Measurements from ENCODE around the gene FERMT3.
"Not testable (repeated sequence)": the region's sequence is repeated elsewhere in the genome, so short reads cannot be mapped to it uniquely, and the experiment has no call there.

The FERMT3 gene

DNA sequence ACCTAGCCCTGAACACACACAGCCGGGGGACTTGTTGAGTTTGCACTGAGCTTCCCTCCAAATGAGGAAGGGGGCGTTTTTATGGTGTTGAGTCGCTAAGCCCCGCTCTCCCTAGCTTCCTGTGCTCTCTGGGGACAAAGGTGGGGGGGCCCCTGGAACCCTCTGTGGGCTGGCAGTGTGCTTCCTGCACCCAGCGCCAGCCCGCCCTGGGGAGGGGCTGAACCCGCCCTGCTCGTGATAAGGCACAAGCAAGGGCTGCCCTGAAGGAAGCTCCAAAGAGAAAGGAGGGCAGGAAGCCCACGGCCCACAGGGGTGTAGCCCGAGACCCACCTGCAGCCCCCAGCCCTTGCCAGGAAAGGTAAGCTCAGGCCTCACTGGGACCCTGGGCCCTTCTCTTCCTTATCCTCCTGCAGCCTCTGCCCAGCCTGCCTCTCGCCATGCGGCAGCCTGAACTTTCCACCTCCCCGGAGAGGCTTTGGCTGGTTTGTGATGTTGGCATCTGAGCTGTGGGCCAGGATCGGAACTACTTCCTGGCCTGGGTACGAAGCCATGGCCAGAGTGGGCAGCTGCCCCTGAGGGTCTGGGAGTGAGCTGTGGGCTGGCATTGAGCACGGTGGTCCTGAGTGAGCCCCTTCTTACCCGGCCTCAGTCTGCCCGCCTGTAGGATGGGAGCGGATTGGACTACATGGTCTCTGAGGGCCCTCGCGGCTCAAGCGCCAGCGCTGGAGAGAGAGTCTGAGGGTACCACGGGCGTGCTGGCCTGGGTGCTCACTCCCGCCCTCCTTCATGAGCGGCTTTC lies at the start of gene FERMT3:
FERMT3 (plus strand) TSS at position 265 of the 799 bp plus-strand sequence. CDS start 644 bp downstream, outside the sequence.
- DNase-seq (ENCODE audit: low spot score): peak; percentile 14

- DNase-seq (ENCODE audit: low spot score): no peak
Observed at GRCh38 chr11:64157631-64158394, 48.7 kb upstream of the FERMT3 start.

- no peak for DNase-seq (ENCODE audit: low spot score)
Observed at GRCh38 chr11:64161037-64161436, 45.5 kb upstream of the FERMT3 start.

- not testable (repeated sequence) for DNase-seq (ENCODE audit: low spot score)
Observed at GRCh38 chr11:64162769-64163168, 43.8 kb upstream of the FERMT3 start.

DNA sequence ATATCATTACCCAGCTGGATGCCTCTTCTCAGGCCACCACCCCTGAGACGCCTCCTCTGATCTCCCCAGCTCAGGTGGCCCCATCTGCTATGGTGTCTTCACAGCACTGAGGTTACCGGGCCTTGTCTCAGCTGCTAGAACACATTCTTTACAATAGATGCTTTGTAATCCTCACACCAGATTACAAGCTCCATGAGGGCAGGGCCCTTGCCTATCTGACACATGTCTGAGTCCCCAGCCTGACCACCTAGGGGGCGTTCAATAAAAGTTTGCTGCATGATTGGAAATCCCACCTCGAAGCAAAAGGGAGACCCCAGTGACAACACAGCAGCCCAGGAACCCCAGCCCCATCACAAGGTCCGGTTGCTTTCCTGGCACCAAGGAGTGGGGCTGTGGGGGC lies 42.6 kb upstream of the FERMT3 start:
- DNase-seq (ENCODE audit: low spot score): no peak

- peak; percentile 66 for DNase-seq (ENCODE audit: low spot score)
Observed at GRCh38 chr11:64164392-64165312, 41.9 kb upstream of the FERMT3 start.

- peak; percentile 32 for DNase-seq (ENCODE audit: low spot score)
Observed at GRCh38 chr11:64165481-64165841, 41.1 kb upstream of the FERMT3 start.

DNA sequence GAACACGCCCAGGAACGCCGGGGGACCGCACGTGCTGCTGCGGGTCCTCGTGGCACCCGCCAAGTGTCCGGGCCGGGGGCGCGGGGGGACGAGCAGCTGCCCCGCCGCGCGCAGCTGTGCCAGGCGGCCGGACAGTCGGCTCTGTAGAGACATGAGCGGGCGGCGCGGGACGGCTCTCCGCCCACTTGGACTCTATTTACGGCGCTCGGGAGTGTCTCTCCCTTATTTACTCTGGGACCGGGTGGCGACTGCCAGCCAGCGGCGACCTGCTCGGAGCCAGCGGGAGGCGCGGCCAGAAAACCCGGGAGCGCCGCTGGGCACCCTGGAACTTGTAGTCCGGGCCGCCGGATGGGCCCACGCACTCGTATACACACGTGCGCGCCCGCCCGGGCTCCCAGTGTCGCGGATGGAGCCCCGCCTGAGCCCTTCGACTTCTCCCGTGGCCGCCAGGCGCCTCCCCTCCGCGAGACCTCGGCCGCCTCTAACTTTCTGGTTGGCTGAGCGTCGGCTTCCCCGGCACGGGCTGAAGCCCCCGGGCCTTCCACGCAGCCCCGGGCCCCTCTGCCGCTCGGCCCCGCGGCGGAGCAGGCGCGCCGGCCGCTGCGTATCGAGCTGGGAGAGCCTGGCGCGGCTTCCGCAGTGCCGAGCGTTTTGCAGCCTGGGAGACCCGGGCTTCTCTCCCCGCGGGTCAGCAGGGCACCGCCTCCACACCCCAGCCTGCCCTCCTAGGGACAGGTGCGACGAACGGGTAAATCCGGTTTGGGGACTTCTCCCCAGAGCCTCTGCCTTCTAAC lies 40.5 kb upstream of the FERMT3 start, which contains the start of gene MACROD1:
MACROD1 (minus strand) TSS at position 272 of the 794 bp plus-strand sequence; CDS start at position 153, 119 bp downstream.
- DNase-seq (ENCODE audit: low spot score): peak; percentile 84

DNA sequence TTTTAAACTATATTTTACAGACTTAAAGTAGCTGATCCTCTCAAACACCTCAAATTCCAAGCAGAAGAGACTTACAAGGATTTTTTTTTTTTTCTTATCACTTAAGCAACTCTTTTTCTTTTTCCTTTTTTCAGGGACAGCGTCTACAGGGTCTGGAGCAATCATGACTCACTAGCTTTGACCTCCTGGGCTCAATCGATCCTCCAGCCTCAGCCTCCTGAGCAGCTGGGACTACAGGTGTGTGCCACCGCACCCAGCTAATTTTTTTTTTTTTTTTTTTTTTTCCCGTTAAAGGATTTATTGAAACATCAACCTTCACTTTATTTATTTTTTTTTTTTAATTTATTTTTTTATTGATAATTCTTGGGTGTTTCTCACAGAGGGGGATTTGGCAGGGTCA lies 36.1 kb upstream of the FERMT3 start:
- no peak for DNase-seq (ENCODE audit: low spot score)

DNA sequence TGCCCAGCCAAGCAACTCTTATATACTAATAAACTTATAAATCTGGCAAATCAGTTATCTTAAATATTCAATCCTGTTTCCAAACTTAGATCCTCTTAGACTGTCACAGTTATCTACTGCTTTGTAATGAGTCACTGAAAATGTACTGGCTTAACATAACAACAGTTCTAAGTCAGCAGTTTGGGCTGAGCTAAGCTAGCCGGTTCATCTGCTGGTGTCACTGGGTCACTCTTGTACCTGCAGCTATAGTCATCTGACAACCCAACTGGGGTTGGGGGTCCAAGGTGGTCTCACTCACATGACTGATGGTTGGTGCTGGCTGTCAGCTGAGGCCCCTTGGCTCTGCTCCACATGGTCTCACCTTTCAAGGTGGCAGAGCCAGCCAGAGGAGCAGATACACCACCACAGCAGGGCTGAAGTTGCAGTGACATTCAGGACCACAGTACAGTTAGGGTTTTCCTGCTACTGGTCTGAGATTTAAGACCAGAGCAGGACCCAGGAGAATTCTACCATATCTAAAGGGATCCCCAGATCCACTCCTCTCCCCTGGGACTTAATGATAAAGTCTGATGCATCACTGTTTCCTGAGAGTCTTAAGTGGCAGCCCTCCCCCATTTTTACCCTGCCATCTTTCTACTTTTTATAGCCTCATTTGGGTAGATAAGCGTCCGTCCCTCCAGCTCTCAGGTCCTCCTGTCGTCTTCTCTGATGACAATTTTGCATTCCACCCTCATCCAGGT lies 32.7 kb upstream of the FERMT3 start:
- no peak for DNase-seq (ENCODE audit: low spot score)

DNA sequence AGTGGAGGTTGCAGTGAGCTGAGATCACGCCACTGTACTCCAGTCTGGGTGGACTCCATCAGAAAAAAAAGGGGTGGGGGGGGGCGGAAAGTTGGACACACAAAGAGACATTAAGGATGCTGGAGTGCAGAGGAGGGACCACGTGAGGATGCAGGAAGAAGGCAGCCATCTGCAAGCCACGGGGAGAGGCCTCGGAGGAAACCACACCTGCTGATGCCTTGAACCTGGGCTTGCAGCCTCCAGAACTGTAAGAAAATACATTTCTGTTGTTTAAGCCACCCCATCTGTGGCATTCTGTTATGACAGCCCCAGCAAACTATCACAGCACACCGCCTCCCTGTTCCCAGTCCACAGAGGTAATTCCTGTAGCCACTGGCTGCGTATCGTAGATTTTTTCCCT lies 29.8 kb upstream of the FERMT3 start:
- DNase-seq (ENCODE audit: low spot score): no peak

GRCh38 chr11:64178203-64178602 lies 28.3 kb upstream of the FERMT3 start:
- DNase-seq (ENCODE audit: low spot score): no peak

- DNase-seq (ENCODE audit: low spot score): no peak
Observed at GRCh38 chr11:64178951-64179639, 27.4 kb upstream of the FERMT3 start.

- no peak for DNase-seq (ENCODE audit: low spot score)
Observed at GRCh38 chr11:64180891-64181290, 25.6 kb upstream of the FERMT3 start.

- peak; percentile 79 for DNase-seq (ENCODE audit: low spot score)
Observed at GRCh38 chr11:64181506-64182411, 24.8 kb upstream of the FERMT3 start.

- no peak for DNase-seq (ENCODE audit: low spot score)
Observed at GRCh38 chr11:64183890-64184289, 22.6 kb upstream of the FERMT3 start.

DNA sequence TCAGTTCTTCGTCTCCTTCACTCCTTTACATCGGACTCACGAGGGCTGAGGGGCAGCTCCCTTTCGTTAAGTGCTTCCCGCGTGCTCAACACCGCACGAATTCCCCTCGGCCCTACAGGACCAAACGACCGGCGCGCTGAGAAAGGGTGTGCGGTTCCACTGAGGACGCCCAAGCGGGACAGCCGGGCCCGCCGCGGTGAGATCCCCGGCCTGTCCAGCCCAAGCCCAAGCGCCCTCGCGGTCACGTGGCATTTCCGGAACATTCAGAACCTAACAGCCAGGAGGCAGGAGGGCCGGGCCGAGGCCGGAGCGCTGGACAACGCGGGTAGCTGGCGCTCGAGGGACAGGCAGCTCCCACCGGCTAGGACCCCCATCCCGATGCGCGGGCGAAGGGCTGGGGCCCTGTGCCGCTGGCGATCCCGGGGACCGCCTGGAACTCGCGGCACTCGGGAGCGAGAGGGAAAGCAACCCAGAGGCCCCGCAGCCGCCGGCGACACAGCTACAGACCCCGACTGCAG lies 21.3 kb upstream of the FERMT3 start:
- no peak for DNase-seq (ENCODE audit: low spot score)

GRCh38 chr11:64185693-64186491 lies 20.6 kb upstream of the FERMT3 start, which contains the start of gene STIP1:
TSS of gene STIP1 (plus strand) at chr11:64186171. CDS start at chr11:64186262, 91 bp downstream.
- peak; percentile 94 for DNase-seq (ENCODE audit: low spot score)

Data from iPS-NIHi11 (cell line).